PFSK-1 (cell line): ENCODE data around the gene PFAS.
A peak's percentile ranks its signal among the peaks of the same experiment; 100 is the strongest.

Experiments
- FOXP2 ChIP-seq: optimal IDR thresholded peaks from 2 replicates; pipeline ENCODE3; 2011; ENCODE audit warnings: borderline replicate concordance, control low read depth, inconsistent platforms; ENCODE audit not compliant: insufficient read depth; ENCODE audit errors: extremely low read length, extremely low read depth
- POLR2AphosphoS5 ChIP-seq: IDR thresholded peaks from 2 replicates; pipeline ENCODE4 v1.6.1; 2012; ENCODE audit warnings: low read depth, mild to moderate bottlenecking, control low read depth, low read length, moderate library complexity
- REST ChIP-seq, 2 experiments: IDR thresholded peaks; 2 replicates each; pipeline versions ENCODE4 v1.6.1 to v1.8.0; 2011 to 2012; ENCODE audit warnings: low read depth in 2 of 2, low read length in 2 of 2, control low read depth in 1 of 2, inconsistent platforms in 1 of 2, mild to moderate bottlenecking in 1 of 2, moderate library complexity in 1 of 2; ENCODE audit not compliant: insufficient read depth in 1 of 2
- SIN3A ChIP-seq: IDR thresholded peaks from 2 replicates; pipeline ENCODE4 v1.6.1; 2012; ENCODE audit warnings: mild to moderate bottlenecking, low read length, moderate library complexity, borderline replicate concordance; ENCODE audit not compliant: insufficient read depth
- TAF1 ChIP-seq: IDR thresholded peaks from 2 replicates; pipeline ENCODE4 v1.6.1; 2012; ENCODE audit warnings: low read length, control low read depth, borderline replicate concordance; ENCODE audit not compliant: insufficient read depth

Gene PFAS

GRCh38 chr17:8212312-8213180 is 36.5 kb upstream of the PFAS start:
- TF ChIP-seq POLR2AphosphoS5: no peak
- TF ChIP-seq SIN3A: no peak
- no peak for TF ChIP-seq TAF1
- TF ChIP-seq REST (IDR thresholded peaks at IDR 0.05; ENCODE audit: insufficient read depth in 1 of 2, low read depth in 2 of 2, low read length in 2 of 2): no peak
- no peak for TF ChIP-seq FOXP2

- TF ChIP-seq FOXP2 (no peak), REST (IDR thresholded peaks at IDR 0.05; ENCODE audit: insufficient read depth in 1 of 2, low read depth in 2 of 2, low read length in 2 of 2) (peak; percentile 24 to 59; a peak in 1 of 4 replicates)
These were observed 28.1 kb upstream of the PFAS start for GRCh38 chr17:8220783-8221662.

GRCh38 chr17:8221663-8222379 is 27.3 kb upstream of the PFAS start:
- TF ChIP-seq SIN3A (no peak), POLR2AphosphoS5 (0 out of 2 replicates have a peak, but pooled peaks have one; percentile 14), FOXP2 (no peak), REST (IDR thresholded peaks at IDR 0.05; ENCODE audit: insufficient read depth in 1 of 2, low read depth in 2 of 2, low read length in 2 of 2) (peak in 1 of 2 experiments; percentile 18; a peak in 1 of 4 replicates), TAF1 (peak; percentile 60; the same call in 1 of the 2 replicates)

- TF ChIP-seq TAF1 (no peak), FOXP2 (no peak), SIN3A (no peak), POLR2AphosphoS5 (no peak), REST (IDR thresholded peaks at IDR 0.05; ENCODE audit: insufficient read depth in 1 of 2, low read depth in 2 of 2, low read length in 2 of 2) (no peak)
These were observed 26.8 kb upstream of the PFAS start for GRCh38 chr17:8222380-8222629.
